Gastrocnemius medialis (tissue), 4 donors: Measurements from ENCODE around the gene FXYD2.

Experiments
- CTCF ChIP-seq, 5 experiments: fragments of 450-650 bp in 3 of 5; fragments of 200-600 bp in 2 of 5; sonication (generic) in 2 of 5; IDR thresholded peaks in 4 of 5; conservative IDR thresholded peaks in 1 of 5; 1 replicate in 4 of 5; 2 replicates in 1 of 5; pipeline ENCODE4 v1.5.1; 2016 to 2019; ENCODE audit warnings: antibody characterized with exemption in 5 of 5, mild to moderate bottlenecking in 3 of 5, moderate library complexity in 3 of 5
- POLR2A ChIP-seq, 2 donors: fragments of 450-650 bp; IDR thresholded peaks; one replicate each; pipeline ENCODE4 v1.6.1; 2017; ENCODE audit warnings: antibody characterized with exemption in 2 of 2, mild to moderate bottlenecking in 2 of 2, moderate library complexity in 2 of 2

- TF ChIP-seq CTCF (IDR thresholded peaks at IDR 0.05 in 4 of 5, conservative IDR thresholded peaks at IDR 0.05 in 1 of 5): no peak
- TF ChIP-seq POLR2A (IDR thresholded peaks at IDR 0.05): no peak
Measured at GRCh38 chr11:117820516-117820915, 4.0 kb downstream of the FXYD2 start.
